Measurements from ENCODE around the gene TOB1.

GRCh38 chr17:50899005-50899460, 32.9 kb upstream of the TOB1 start:
- TF ChIP-seq CTCF (IDR thresholded peaks at IDR 0.05) (no peak), POLR2AphosphoS5 (IDR thresholded peaks at IDR 0.05) (no peak), POLR2A (IDR thresholded peaks at IDR 0.05) (no peak), EP300 (IDR thresholded peaks at IDR 0.05) (no peak)
